Memory B cell (primary cell): Measurements from ENCODE around the gene ZNF205.

Source experiments
- ATAC-seq: fragments of 150-1000 bp; cut with Tn5 transposase; 2 replicates; pipeline ENCODE4 v1.10.0; 2021; ENCODE audit warnings: low read depth, mild to moderate bottlenecking, moderate library complexity
- DNase-seq, 2 donors: peaks; one replicate each; pipeline ENCODE4 v3.0.0; 2022; ENCODE audit warnings: low spot score in 2 of 2
- H3K27ac Mint-ChIP-seq: one replicate; pipeline ENCODE4 v1.8.0; 2022; ENCODE audit warnings: mild to moderate bottlenecking, moderate library complexity, mixed read lengths
- H3K27me3 Mint-ChIP-seq: one replicate; pipeline ENCODE4 v1.8.0; 2022; ENCODE audit warnings: mixed read lengths
- H3K36me3 Mint-ChIP-seq: one replicate; pipeline ENCODE4 v1.8.0; 2022; ENCODE audit warnings: mild to moderate bottlenecking, mixed read lengths
- H3K4me1 Mint-ChIP-seq: one replicate; pipeline ENCODE4 v1.8.0; 2022; ENCODE audit warnings: mixed read lengths
- H3K4me3 Mint-ChIP-seq: one replicate; pipeline ENCODE4 v1.8.0; 2022; ENCODE audit warnings: mild to moderate bottlenecking, moderate library complexity, mixed read lengths
- H3K9me3 Mint-ChIP-seq: one replicate; pipeline ENCODE4 v1.8.0; 2022; ENCODE audit warnings: mixed read lengths

Gene ZNF205

DNA sequence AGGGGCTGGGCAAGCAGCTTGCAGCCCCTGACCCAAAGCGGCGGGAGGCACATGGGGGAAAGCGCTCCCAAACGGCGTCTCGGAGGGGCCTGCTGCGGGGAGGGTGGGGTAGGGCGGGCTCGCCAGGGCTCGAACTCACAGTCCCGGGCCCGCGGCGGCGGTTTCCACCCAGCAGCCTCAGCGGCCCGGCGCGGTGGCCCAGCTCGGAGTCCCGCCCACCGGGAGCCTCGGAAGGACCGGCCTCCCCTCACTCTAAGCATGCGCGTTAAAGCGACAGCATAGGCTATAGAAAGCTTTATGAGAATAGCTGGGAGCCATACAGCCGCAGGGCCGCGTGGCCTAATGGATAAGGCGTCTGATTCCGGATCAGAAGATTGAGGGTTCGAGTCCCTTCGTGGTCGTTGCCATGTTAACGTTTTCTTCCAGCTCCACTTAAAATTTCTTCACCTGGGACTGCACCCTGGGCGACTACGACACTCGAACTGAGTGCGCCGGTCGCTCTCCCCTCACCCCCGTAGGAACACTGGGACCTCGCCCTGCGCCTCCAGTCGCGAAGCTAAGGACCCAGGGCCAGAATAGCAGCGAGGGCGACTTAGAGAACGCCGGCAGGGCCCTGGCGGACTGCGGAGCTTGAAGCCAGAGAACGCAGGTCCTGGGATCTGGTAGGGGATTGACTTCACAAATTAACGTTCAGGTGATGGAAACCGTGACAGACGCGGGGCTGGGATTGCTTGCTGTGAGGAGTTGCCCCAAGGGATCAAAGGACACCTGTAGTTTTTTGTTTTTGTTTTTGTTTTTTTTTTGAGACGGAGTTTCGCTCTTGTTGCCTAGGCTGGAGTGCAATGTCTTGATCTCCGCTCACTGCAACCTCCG is 38.2 kb downstream of the ZNF205 start:
- Mint-ChIP-seq H3K4me3 (peak overlapping the region; percentile 89), H3K9me3 (peaks cover 2% of the 10 kb centered on the region), H3K36me3 (peaks cover 3% of the 10 kb centered on the region), H3K27ac (peak overlapping the region; percentile 95), H3K4me1 (peaks cover 16% of the 10 kb centered on the region), H3K27me3 (peaks cover 1% of the 10 kb centered on the region)
- DNase-seq: peak; percentile 98 to 99
- peak; percentile 90 for ATAC-seq

DNA sequence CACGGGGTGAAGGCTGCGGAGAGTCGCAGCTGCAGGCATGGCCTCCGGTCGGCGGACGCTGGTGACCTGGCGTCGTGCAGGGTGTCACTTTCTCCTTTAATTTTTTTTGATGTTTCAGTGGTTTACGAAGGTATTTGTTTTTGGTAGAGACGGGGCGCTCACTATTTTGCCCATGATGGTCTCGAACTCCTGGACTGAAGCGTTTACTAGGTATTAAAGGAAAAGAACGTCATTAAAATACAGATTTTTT is 39.6 kb downstream of the ZNF205 start:
- peak overlapping the region; percentile 95 for H3K27ac Mint-ChIP-seq
- H3K9me3 Mint-ChIP-seq: peaks cover 2% of the 10 kb centered on the region
- H3K4me3 Mint-ChIP-seq: peak overlapping the region; percentile 65
- H3K27me3 Mint-ChIP-seq: peaks cover 1% of the 10 kb centered on the region
- DNase-seq (no peak), ATAC-seq (no peak)
- H3K36me3 Mint-ChIP-seq: peaks cover 3% of the 10 kb centered on the region
- H3K4me1 Mint-ChIP-seq: peaks cover 16% of the 10 kb centered on the region

DNA sequence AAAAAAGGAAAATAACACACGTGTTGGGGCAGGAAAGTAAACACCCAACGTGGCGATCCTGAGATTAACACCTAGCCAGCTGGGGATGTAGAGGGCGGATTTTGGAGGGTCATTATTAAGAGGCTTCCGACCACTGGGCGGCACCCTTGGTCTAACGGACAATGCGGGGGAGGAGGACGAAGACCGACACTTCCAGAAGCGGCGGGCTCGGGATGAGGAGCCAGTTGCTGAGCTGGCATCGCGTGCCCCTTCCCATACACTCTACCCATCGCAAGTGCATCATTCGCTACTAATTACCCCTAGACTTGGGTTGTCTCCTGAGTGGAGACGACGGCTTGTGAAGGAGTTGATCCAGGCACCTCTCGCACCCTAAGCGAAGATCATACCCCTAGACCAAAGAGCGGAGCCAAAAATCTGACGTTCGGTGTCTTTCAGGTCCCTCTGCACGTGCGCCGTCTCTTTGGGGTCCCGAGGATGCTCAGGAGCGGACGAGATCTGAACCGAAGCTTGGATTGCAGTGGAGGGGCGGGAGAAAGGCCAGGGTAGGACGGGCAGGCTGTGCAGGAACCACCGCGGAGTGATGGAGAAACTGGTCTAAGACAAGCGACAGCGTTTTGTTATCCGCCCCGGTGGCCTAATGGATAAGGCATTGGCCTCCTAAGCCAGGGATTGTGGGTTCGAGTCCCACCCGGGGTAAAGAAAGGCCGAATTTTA is 40.0 kb downstream of the ZNF205 start:
- ATAC-seq (no peak), DNase-seq (peak in 1 of 2 donors; percentile 66)
- Mint-ChIP-seq H3K36me3 (peaks cover 3% of the 10 kb centered on the region), H3K27ac (peak overlapping the region; percentile 95), H3K4me1 (peaks cover 19% of the 10 kb centered on the region), H3K4me3 (peak overlapping the region; percentile 65), H3K27me3 (peaks cover 1% of the 10 kb centered on the region), H3K9me3 (peaks cover 2% of the 10 kb centered on the region)

DNA sequence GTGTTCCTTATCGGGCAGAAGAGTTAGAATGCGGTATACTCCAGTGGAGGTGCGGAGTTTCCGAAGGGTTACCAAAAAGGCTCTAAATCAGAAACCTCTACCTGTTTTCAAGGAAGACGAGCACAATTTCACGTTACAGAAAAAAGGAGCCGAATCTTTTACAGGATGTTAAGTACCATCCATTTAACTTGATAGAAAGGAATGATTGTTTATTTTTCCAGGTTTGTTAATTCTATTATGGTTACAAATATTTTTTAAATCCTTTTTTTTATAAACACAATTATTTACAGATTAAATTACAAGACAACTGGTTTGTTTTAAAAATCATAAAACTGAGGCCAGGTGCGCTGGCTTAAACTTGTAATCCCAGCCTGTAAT is 40.6 kb downstream of the ZNF205 start:
- peaks cover 1% of the 10 kb centered on the region for H3K27me3 Mint-ChIP-seq
- no peak overlapping the region for H3K4me3 Mint-ChIP-seq
- ATAC-seq (no peak), DNase-seq (no peak)
- peaks cover 2% of the 10 kb centered on the region for H3K9me3 Mint-ChIP-seq
- H3K4me1 Mint-ChIP-seq: peaks cover 24% of the 10 kb centered on the region
- peak overlapping the region; percentile 95 for H3K27ac Mint-ChIP-seq
- H3K36me3 Mint-ChIP-seq: peaks cover 3% of the 10 kb centered on the region

DNA sequence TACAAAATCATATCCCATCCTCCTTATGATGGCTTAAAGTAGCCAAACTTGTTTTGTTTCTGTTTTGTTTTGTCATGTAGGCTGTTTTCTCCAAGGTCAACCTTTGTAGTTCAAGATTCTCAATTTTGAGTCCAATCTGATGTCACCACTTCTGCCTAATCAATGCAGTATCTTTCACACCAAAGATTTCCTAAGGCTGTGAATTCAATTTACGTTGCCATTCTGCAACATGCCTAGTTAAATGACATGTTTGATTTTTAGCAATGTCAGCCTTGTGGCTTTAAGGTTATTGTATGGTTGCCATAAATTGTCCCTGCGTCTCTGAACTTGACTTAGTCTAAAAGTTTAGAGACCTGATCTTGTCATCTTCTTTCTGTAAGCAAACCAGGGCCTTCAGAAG is 42.8 kb downstream of the ZNF205 start:
- DNase-seq (no peak), ATAC-seq (no peak)
- peaks cover 1% of the 10 kb centered on the region for H3K27me3 Mint-ChIP-seq
- peaks cover 2% of the 10 kb centered on the region for H3K9me3 Mint-ChIP-seq
- no peak overlapping the region for H3K4me3 Mint-ChIP-seq
- H3K27ac Mint-ChIP-seq: peak overlapping the region; percentile 8
- peaks cover 3% of the 10 kb centered on the region for H3K36me3 Mint-ChIP-seq
- H3K4me1 Mint-ChIP-seq: peaks cover 23% of the 10 kb centered on the region

DNA sequence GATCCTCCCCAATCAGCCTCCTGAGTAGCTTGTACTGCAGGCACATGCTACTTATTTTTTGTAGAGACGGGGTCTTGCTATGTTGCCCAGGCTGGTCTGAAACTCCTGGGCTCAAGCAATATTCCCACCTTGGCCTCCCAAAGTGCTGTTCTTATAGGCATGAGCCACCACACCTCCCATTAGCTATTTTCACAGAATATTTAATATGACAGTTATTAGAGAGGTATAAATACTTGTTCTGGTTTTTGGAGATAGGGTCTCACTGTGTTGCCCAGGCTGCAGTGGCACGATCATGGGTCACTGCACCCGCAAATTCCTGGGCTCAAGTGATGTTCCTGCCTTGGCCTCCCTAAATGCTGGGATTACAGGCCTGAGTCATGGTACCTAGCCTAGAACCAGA is 43.6 kb downstream of the ZNF205 start:
- ATAC-seq (no peak), DNase-seq (no peak)
- Mint-ChIP-seq H3K9me3 (peaks cover 2% of the 10 kb centered on the region), H3K4me3 (no peak overlapping the region), H3K27ac (no peak overlapping the region), H3K4me1 (peaks cover 18% of the 10 kb centered on the region), H3K27me3 (peaks cover 1% of the 10 kb centered on the region), H3K36me3 (peaks cover 3% of the 10 kb centered on the region)

DNA sequence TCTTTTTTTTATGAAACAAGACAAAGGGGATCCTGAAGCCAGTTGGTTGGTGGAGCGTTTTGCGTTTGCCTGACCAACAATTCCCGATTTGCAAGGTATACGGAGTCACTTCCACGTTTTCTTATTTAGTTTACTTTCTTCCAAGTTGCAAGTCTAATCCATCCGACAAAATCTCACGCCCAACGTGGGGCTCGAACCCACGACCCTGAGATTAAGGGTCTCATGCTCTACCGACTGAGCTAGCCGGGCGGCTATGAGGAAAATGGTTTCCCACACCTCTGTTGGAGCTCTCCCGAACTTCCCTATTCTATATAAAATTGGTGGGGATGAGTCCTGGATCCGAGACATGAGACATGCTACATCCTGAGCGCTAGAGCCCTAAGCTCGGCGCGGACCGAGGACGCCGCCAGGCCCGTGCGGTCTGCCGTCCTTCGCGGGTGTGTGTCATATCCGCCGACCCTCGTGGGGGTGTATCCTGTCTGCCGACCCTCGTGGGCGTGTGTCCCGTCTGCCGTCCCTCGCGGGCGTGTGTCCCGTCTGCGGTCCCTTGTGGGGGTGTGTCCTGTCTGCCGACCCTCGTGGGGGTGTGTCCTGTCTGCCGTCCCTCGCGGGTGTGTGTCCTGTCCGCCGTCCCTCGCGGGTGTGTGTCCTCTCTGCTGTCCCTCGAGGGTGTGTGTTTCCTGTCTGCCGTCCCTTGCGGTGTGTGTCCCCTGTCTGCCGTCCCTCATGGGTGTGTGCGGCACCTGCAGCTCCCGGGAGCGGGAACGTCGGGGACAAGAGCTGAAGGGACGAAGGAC is 45.0 kb downstream of the ZNF205 start:
- H3K27me3 Mint-ChIP-seq: peaks cover 1% of the 10 kb centered on the region
- peak overlapping the region; percentile 91 for H3K4me3 Mint-ChIP-seq
- H3K27ac Mint-ChIP-seq: peak overlapping the region; percentile 90
- ATAC-seq (no peak), DNase-seq (peak in 1 of 2 donors; percentile 49)
- H3K4me1 Mint-ChIP-seq: peaks cover 15% of the 10 kb centered on the region
- peaks cover 3% of the 10 kb centered on the region for H3K36me3 Mint-ChIP-seq
- peaks cover 2% of the 10 kb centered on the region for H3K9me3 Mint-ChIP-seq

DNA sequence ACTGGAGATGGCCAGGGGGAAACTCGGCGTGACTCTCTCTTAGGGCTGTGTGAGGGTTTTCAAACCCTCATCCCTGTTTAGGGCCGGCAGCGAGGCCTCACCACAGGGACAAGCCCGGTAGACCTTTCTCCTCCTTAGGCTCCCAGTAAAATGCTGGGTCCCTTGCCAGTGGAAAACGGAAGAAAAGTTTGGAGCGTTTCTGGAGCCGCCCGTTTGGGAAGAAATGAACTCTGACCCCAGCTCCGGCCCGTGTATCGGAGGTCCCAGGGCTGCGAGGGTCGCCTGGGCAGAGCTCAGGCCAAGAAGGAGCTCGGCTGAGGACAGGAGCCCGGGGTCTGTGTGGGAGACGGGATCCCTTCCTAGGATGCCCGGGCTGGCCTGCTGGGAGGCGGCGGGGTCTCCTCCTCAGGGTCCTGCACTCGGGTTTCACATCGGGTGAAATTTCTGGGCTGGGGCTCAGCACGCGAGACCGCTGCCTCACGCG is 45.7 kb downstream of the ZNF205 start:
- H3K36me3 Mint-ChIP-seq: peaks cover 3% of the 10 kb centered on the region
- H3K9me3 Mint-ChIP-seq: peaks cover 2% of the 10 kb centered on the region
- ATAC-seq (no peak), DNase-seq (no peak)
- peak overlapping the region; percentile 95 for H3K27ac Mint-ChIP-seq
- H3K27me3 Mint-ChIP-seq: peaks cover 1% of the 10 kb centered on the region
- peaks cover 11% of the 10 kb centered on the region for H3K4me1 Mint-ChIP-seq
- peak overlapping the region; percentile 91 for H3K4me3 Mint-ChIP-seq

DNA sequence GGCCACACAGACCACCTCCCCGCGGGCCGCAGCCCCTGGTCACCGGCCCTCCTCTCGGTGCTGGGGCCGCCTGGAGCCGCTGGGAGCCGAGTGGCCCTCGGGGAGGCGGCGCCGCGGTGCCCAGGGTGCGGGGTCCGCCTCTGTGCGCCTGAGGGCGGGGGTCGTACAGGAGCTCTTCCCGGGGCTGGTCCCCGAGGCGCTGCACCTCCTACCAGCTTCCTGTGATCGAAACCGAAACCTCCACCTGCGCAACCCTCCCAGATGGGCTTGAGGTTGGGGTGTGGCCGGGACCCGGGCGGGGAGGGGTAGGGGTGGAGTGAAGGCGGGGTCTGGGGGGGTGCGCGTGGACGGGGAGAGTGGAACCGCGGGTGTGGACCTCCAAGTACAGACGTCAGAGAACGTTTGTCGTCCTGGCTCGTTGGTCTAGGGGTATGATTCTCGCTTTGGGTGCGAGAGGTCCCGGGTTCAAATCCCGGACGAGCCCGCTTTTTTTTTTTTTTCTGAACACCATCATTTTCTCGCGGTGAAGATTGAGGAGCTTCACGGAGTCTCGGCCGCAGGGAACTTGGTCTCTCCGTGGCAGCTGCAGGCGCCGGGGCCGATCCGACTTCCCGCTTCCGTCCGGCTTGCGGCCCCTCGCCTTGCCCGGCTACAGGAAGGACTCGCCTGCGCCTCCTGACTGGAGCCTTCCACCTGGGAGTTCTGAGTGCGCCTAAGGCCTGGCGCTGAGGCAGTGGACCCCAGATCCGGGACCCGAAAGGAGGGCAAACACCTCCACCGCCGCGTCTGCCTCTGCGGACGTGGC is 46.3 kb downstream of the ZNF205 start:
- Mint-ChIP-seq H3K27ac (peak overlapping the region; percentile 95), H3K36me3 (peaks cover 3% of the 10 kb centered on the region), H3K9me3 (peaks cover 2% of the 10 kb centered on the region), H3K27me3 (peaks cover 3% of the 10 kb centered on the region), H3K4me3 (peak overlapping the region; percentile 91), H3K4me1 (peaks cover 11% of the 10 kb centered on the region)
- ATAC-seq (peak; percentile 88), DNase-seq (peak; percentile 66 to 68)

DNA sequence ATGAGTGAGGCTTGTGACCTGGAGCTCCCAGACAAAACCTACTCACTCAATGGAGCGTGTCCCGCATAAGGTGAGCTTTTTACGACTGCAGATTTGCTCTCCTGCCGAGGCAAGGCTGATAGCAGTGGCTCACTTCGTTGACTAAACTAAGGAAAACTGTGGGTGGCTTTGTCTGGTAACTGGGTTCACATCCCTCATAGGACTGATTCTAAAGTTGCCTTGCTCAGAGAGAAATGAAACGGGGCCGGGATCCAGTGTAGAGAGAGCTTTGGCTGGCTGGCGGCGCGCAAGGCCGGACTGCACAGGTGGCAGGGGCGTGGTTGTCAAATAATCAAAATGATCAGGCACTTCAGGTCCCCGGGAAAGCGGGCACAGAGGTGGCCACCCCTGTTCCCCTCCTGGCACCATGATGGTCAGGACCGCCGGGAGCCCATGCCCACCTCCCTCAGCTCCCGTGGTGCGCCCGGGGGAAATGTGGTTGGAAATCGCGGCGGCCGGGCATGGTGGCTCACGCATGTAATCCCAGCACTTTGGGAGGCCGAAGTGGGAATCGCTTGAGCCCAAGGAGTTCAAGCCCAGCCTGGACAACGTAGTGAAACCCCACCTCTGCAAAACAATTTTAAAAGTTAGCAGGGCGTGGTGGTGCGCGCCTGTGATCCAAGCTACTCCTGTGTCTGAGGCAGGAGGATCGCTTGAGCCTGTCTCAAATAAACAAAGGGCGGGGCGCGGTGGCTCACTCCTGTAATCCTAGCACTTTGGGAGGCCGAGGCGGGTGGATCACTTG is 49.0 kb downstream of the ZNF205 start:
- no peaks in the 10 kb centered on the region for H3K36me3 Mint-ChIP-seq
- no peak overlapping the region for H3K4me3 Mint-ChIP-seq
- no peak for ATAC-seq
- DNase-seq: no peak
- H3K27me3 Mint-ChIP-seq: peaks cover 3% of the 10 kb centered on the region
- no peak overlapping the region for H3K27ac Mint-ChIP-seq
- H3K9me3 Mint-ChIP-seq: no peaks in the 10 kb centered on the region
- H3K4me1 Mint-ChIP-seq: peaks cover 17% of the 10 kb centered on the region

DNA sequence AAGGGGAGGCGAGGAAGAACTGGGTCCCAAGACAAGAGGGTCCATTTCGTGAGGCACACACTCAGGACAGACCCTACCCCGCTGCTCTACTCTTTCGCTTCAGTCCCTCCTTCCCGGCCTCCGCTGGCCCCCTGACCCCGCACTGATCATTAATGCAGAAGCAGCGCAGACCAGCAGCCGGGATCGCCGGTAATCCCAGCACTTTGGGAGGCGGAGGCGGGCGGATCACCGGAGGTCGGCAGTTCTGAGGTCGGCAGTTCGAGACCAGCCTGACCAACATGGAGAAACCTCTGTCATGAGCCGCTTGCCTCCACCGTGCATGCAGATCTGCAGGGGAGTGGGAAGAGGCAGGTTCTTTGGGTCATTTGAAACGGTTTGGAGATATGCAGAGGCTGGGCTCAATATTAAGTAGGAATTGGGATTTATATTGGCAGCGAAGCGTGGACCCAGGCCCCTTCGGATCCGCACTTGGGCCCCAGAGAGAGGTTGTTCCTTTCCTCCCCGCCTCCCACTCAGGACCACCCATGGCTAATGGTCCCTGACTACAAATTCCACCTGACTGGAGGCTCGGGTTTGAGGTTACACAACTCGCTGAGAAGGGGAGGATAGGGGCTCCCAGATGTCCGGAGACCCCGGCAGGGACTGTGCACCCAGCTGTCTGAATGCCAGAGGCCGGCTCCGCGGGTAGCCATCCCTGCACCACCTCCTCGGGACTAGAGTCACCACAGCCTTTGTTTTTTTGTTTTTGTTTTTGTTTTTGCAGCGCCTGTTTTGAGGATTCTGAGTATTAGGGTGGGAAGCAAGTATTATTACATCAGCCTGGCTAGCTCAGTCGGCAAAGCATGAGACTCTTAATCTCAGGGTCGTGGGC is 52.0 kb downstream of the ZNF205 start:
- Mint-ChIP-seq H3K27ac (no peak overlapping the region), H3K4me3 (no peak overlapping the region), H3K4me1 (peaks cover 8% of the 10 kb centered on the region), H3K9me3 (no peaks in the 10 kb centered on the region), H3K27me3 (peaks cover 5% of the 10 kb centered on the region), H3K36me3 (no peaks in the 10 kb centered on the region)
- DNase-seq: no peak
- no peak for ATAC-seq

DNA sequence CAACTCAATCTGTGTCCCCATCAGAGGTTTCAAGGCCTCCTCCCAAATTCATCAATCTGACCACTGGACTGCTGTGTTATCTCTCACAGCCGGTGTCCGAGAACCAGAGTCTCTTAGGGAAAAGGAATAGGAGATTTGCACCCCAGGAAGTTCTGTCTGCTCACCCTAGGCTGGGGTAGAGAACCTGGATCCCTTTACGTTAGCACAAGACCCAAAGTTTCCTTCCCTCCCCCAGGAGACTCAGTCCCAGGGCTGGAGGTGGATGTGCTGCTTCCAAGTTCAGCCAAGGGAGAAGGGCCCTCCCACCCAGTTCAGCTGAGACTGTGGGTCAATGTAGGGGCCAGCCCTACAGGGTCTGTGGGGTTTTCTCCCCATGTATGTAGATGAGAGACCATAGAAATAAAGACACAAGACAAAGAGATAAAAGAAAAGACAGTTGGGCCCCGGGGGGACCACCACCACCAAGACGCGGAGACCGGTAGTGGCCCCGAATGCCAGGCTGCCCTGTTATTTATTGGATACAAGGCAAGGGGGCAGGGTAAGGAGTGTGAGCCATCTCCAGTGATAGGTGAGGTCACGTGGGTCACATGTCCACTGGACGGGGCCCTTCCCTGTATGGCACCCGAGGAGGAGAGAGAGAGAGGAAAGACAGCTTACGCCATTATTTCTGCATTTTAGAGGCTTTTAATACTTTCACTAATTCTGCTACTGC is 52.9 kb downstream of the ZNF205 start:
- Mint-ChIP-seq H3K4me3 (peak overlapping the region; percentile 73), H3K27me3 (peaks cover 6% of the 10 kb centered on the region), H3K27ac (no peak overlapping the region), H3K9me3 (no peaks in the 10 kb centered on the region), H3K4me1 (peaks cover 6% of the 10 kb centered on the region), H3K36me3 (no peaks in the 10 kb centered on the region)
- DNase-seq (no peak), ATAC-seq (no peak)
